Neural progenitor cell (in vitro differentiated cells): Measurements from ENCODE around the gene ACSL4. TPM values are rescaled to one million over a fixed set of nuclear protein-coding genes. Genes with fewer than 3 reads are reported as not detected.

ENCODE experiments used
- DNase-seq: peaks from one replicate; pipeline ENCODE4 v3.0.0-alpha.2; 2016; ENCODE audit warnings: low spot score
- H2AFZ ChIP-seq: fragments of 200-600 bp; sonication (generic); replicated peaks from 2 replicates; pipeline ENCODE4 v1.6.1; 2016; ENCODE audit warnings: antibody characterized with exemption
- H3F3A ChIP-seq: fragments of 200-600 bp; sonication (generic); 2 replicates; pipeline ENCODE4 v1.6.1; 2016; ENCODE audit warnings: antibody characterized with exemption, low read depth
- H3K27ac ChIP-seq: fragments of 200-600 bp; sonication (generic); 2 replicates; pipeline ENCODE4 v1.5.1; 2016; ENCODE audit warnings: mild to moderate bottlenecking
- H3K27me3 ChIP-seq: fragments of 200-600 bp; sonication (generic); 2 replicates; pipeline ENCODE4 v1.6.1; 2016; ENCODE audit warnings: mild to moderate bottlenecking, moderate library complexity
- H3K36me3 ChIP-seq: fragments of 200-600 bp; sonication (generic); 2 replicates; pipeline ENCODE4 v1.5.1; 2016
- H3K4me1 ChIP-seq: fragments of 200-600 bp; sonication (generic); 2 replicates; pipeline ENCODE4 v1.6.1; 2016; ENCODE audit warnings: mixed run types
- H3K4me2 ChIP-seq: fragments of 200-600 bp; sonication (generic); 2 replicates; pipeline ENCODE4 v1.6.1; 2016
- H3K4me3 ChIP-seq: fragments of 200-600 bp; sonication (generic); 2 replicates; pipeline ENCODE4 v1.5.1; 2016
- H3K79me2 ChIP-seq: fragments of 200-600 bp; sonication (generic); 2 replicates; pipeline ENCODE4 v1.6.1; 2016; ENCODE audit warnings: low read depth
- H3K9ac ChIP-seq: fragments of 200-600 bp; sonication (generic); 2 replicates; pipeline ENCODE4 v1.6.1; 2016
- H3K9me3 ChIP-seq: fragments of 200-600 bp; sonication (generic); 2 replicates; pipeline ENCODE4 v1.5.1; 2016; ENCODE audit warnings: low read depth
- H4K20me1 ChIP-seq: fragments of 200-600 bp; sonication (generic); 2 replicates; pipeline ENCODE4 v1.6.1; 2016; ENCODE audit warnings: low read depth
- H3K27ac Mint-ChIP-seq: 3 replicates; pipeline ENCODE4 v1.8.0; 2021; ENCODE audit warnings: mixed read lengths
- H3K27me3 Mint-ChIP-seq: 2 replicates; pipeline ENCODE4 v1.8.0; 2022; ENCODE audit warnings: low read depth, mild to moderate bottlenecking, inconsistent platforms, moderate library complexity, mixed read lengths; ENCODE audit not compliant: insufficient read depth
- H3K36me3 Mint-ChIP-seq: 3 replicates; pipeline ENCODE4 v1.8.0; 2021; ENCODE audit warnings: mixed read lengths
- H3K4me1 Mint-ChIP-seq: 3 replicates; pipeline ENCODE4 v1.8.0; 2021; ENCODE audit warnings: mixed read lengths
- H3K4me3 Mint-ChIP-seq: 3 replicates; pipeline ENCODE4 v1.8.0; 2021; ENCODE audit warnings: mild to moderate bottlenecking, moderate library complexity, mixed read lengths
- H3K9me3 Mint-ChIP-seq: 3 replicates; pipeline ENCODE4 v1.8.0; 2020; ENCODE audit warnings: mixed read lengths
- CTCF ChIP-seq: fragments of 200-600 bp; sonication (generic); IDR thresholded peaks from 2 replicates; pipeline ENCODE4 v1.5.1; 2017; ENCODE audit warnings: antibody characterized with exemption, mild to moderate bottlenecking
- EZH2 ChIP-seq: fragments of 200-600 bp; sonication (generic); IDR thresholded peaks from 2 replicates; pipeline ENCODE4 v1.6.1; 2017; ENCODE audit warnings: antibody characterized with exemption, mild to moderate bottlenecking, moderate library complexity
- EZH2phosphoT487 ChIP-seq: fragments of 200-600 bp; sonication (generic); IDR thresholded peaks from 2 replicates; pipeline ENCODE4 v1.6.1; 2017; ENCODE audit warnings: antibody characterized with exemption
- total RNA-seq: library from RNA; depleted of rRNA; stranded (reverse); fragments of >200 nt; gene quantifications from 2 replicates; pipeline ENCODE4 v1.2.3, GENCODE V29; 2015; ENCODE audit warnings: low replicate concordance

The ACSL4 gene
- total RNA-seq, 1 donor from 2014 or later = 87.3 TPM

- no peak overlapping the region for H3K9ac ChIP-seq
- DNase-seq = peak; percentile 34
- Mint-ChIP-seq H3K4me3 (no peak overlapping the region), H3K4me1 (peaks cover 6% of the 10 kb centered on the region), H3K36me3 (peaks cover 14% of the 10 kb centered on the region), H3K27ac (no peak overlapping the region), H3K9me3 (peaks cover 2% of the 10 kb centered on the region), H3K27me3 (peaks cover 4% of the 10 kb centered on the region)
- H2AFZ ChIP-seq = no peak overlapping the region
- H3K9me3 ChIP-seq = no peaks in the 10 kb centered on the region
- TF ChIP-seq CTCF (peak; percentile 62), EZH2phosphoT487 (no peak)
- H3K27me3 ChIP-seq = no peaks in the 10 kb centered on the region
- no peak overlapping the region for H3K4me2 ChIP-seq
- H3K4me1 ChIP-seq = no peaks in the 10 kb centered on the region
- H4K20me1 ChIP-seq = no peaks in the 10 kb centered on the region
- H3K4me3 ChIP-seq = no peak overlapping the region
- H3K79me2 ChIP-seq = no peaks in the 10 kb centered on the region
- H3K27ac ChIP-seq = no peak overlapping the region
- no peaks in the 10 kb centered on the region for H3F3A ChIP-seq
- H3K36me3 ChIP-seq = no peaks in the 10 kb centered on the region
These were observed 97.9 kb downstream of the ACSL4 start for GRCh38 chrX:109635146-109635545.

GRCh38 chrX:109632906-109633504 is 100.1 kb downstream of the ACSL4 start:
- H3F3A ChIP-seq = no peaks in the 10 kb centered on the region
- H3K36me3 ChIP-seq = no peaks in the 10 kb centered on the region
- DNase-seq = peak; percentile 36
- no peaks in the 10 kb centered on the region for H3K79me2 ChIP-seq
- peak overlapping the region; percentile 68 for H2AFZ ChIP-seq
- no peak overlapping the region for H3K4me3 Mint-ChIP-seq
- H3K4me1 Mint-ChIP-seq = peaks cover 6% of the 10 kb centered on the region
- H3K9me3 Mint-ChIP-seq = peaks cover 2% of the 10 kb centered on the region
- H3K4me1 ChIP-seq = no peaks in the 10 kb centered on the region
- TF ChIP-seq EZH2phosphoT487 = no peak
- no peak for TF ChIP-seq EZH2
- TF ChIP-seq CTCF = peak; percentile 66
- peaks cover 6% of the 10 kb centered on the region for H3K27me3 Mint-ChIP-seq
- no peak overlapping the region for H3K4me3 ChIP-seq
- H3K27ac ChIP-seq = no peak overlapping the region
- H3K4me2 ChIP-seq = no peak overlapping the region
- no peak overlapping the region for H3K27ac Mint-ChIP-seq
- no peaks in the 10 kb centered on the region for H3K9me3 ChIP-seq
- no peak overlapping the region for H3K9ac ChIP-seq
- H4K20me1 ChIP-seq = no peaks in the 10 kb centered on the region
- peaks cover 9% of the 10 kb centered on the region for H3K36me3 Mint-ChIP-seq
- H3K27me3 ChIP-seq = no peaks in the 10 kb centered on the region

- no peak overlapping the region for H3K4me3 ChIP-seq
- H2AFZ ChIP-seq = no peak overlapping the region
- Mint-ChIP-seq H3K4me1 (peaks cover 4% of the 10 kb centered on the region), H3K9me3 (peaks cover 9% of the 10 kb centered on the region), H3K4me3 (no peak overlapping the region), H3K27ac (no peak overlapping the region), H3K27me3 (peaks cover 5% of the 10 kb centered on the region), H3K36me3 (peaks cover 6% of the 10 kb centered on the region)
- H3K36me3 ChIP-seq = no peaks in the 10 kb centered on the region
- DNase-seq = no peak
- H4K20me1 ChIP-seq = no peaks in the 10 kb centered on the region
- no peaks in the 10 kb centered on the region for H3K27me3 ChIP-seq
- H3K4me2 ChIP-seq = no peak overlapping the region
- no peaks in the 10 kb centered on the region for H3K79me2 ChIP-seq
- H3K9ac ChIP-seq = no peak overlapping the region
- no peaks in the 10 kb centered on the region for H3F3A ChIP-seq
- H3K4me1 ChIP-seq = no peaks in the 10 kb centered on the region
- no peaks in the 10 kb centered on the region for H3K9me3 ChIP-seq
- TF ChIP-seq EZH2phosphoT487 = no peak
- H3K27ac ChIP-seq = no peak overlapping the region
These were observed 103.7 kb downstream of the ACSL4 start for GRCh38 chrX:109629310-109629709.

DNA sequence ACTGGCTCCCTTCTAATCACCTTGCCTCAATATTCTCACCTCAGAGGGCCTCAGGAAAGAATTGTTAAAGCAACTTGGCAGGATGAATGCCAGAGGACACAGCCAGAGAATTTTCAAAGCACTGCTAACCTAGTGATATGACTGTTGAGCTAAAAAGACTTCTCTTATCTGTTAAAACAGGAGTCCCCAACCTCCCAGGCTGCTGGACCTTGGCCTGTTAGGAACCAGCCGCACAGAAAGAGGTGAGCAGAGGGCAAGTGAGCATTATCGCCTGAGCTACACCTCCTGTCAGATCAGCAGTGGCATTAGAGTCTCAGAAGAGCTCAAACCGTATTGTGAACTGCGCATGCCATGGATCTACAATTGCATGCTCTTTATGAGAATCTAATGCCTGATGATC is 106.4 kb downstream of the ACSL4 start:
- TF ChIP-seq EZH2 (no peak), CTCF (no peak), EZH2phosphoT487 (no peak)
- Histone ChIP-seq H3K9ac (no peak overlapping the region), H3K27ac (no peak overlapping the region), H3K4me3 (no peak overlapping the region), H3K9me3 (no peaks in the 10 kb centered on the region), H4K20me1 (no peaks in the 10 kb centered on the region), H3K4me1 (no peaks in the 10 kb centered on the region), H3K27me3 (peaks cover 3% of the 10 kb centered on the region), H3K4me2 (no peak overlapping the region), H3F3A (no peaks in the 10 kb centered on the region), H2AFZ (no peak overlapping the region), H3K79me2 (no peaks in the 10 kb centered on the region), H3K36me3 (no peaks in the 10 kb centered on the region)
- no peak for DNase-seq
- Mint-ChIP-seq H3K9me3 (peaks cover 12% of the 10 kb centered on the region), H3K4me1 (peaks cover 11% of the 10 kb centered on the region), H3K4me3 (no peak overlapping the region), H3K27ac (no peak overlapping the region), H3K36me3 (peaks cover 9% of the 10 kb centered on the region), H3K27me3 (peaks cover 8% of the 10 kb centered on the region)
